ENCODE results near the gene MACROD2.

The MACROD2 gene

DNA sequence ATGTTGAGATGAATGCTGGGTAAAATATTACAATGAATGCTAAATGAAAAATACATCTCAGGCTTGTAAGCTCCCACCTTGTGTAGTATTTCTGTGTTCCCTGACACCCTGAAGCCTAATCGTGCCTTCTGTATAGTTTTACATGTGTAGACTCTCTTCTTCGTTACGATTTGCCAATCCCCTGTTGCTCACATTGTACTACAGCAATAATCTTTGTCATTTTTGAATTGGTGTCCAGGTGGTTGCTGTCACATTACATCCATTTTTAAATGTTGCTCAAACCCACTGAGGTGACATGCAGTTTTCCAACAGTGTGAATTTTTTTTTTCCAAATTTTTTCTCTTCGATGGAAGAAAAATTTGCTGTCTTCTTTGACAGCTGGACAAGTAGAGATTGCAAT lies 642.1 kb downstream of the MACROD2 start:
- Histone ChIP-seq H3K9me3 (replicated peaks; ENCODE audit: low read length) (peaks cover 5% of the 10 kb centered on the region), H3K4me3 (ENCODE audit: low read length) (no peak overlapping the region), H3K27me3 (ENCODE audit: control insufficient read depth, insufficient read depth, low read length) (no peaks in the 10 kb centered on the region), H3K4me1 (ENCODE audit: control insufficient read depth, insufficient read depth, low read length) (no peaks in the 10 kb centered on the region), H3K9ac (ENCODE audit: low read depth, low read length) (no peak overlapping the region), H3K4me2 (ENCODE audit: low read length) (no peak overlapping the region), H3K36me3 (ENCODE audit: insufficient read depth, low read length) (no peaks in the 10 kb centered on the region)

DNA sequence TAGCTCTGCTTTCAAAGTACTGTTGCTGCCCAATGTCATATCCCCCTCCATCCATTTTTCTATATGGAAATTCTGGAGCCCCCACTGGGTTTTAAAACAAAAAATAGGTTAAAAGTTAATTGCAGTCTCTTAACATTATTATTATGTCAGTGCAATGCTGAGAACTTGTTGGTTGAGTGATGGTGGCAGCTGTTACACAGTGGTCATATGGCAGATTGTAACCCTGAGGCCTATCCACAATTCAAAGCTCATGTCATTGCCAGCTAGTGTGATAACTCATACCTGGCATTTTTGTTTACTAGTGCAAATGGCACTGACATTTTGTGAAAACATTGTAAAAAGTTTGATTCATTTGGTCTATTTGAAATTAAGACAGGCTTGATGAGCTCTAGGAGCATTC lies 647.8 kb downstream of the MACROD2 start:
- H3K9me3 ChIP-seq (replicated peaks; ENCODE audit: low read length), result peaks cover 5% of the 10 kb centered on the region
- H3K36me3 ChIP-seq (ENCODE audit: insufficient read depth, low read length), result no peaks in the 10 kb centered on the region
- H3K4me2 ChIP-seq (ENCODE audit: low read length), result no peak overlapping the region
- H3K9ac ChIP-seq (ENCODE audit: low read depth, low read length), result no peak overlapping the region
- no peak overlapping the region for H3K4me3 ChIP-seq (ENCODE audit: low read length)
- H3K27me3 ChIP-seq (ENCODE audit: control insufficient read depth, insufficient read depth, low read length), result no peaks in the 10 kb centered on the region
- no peaks in the 10 kb centered on the region for H3K4me1 ChIP-seq (ENCODE audit: control insufficient read depth, insufficient read depth, low read length)

DNA sequence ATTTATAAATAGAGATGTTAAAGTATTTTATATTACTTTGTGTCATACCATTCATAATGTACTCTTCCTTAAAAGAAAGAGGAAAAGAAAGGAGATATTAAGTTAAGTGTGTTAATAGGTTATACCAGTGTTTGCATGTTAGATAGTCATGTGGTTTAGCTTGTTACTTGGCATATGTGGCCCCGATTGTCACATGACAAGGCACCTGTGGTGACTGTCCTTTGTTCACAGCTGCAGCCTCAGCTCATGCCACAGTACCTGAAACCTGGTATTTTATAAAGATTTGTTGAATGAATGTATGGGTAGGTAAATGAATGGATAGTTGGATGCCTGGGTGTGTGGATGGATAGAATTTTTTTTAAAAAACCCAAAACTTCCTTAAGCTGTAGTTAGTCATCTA lies 648.2 kb downstream of the MACROD2 start:
- H3K36me3 ChIP-seq (ENCODE audit: insufficient read depth, low read length), result no peaks in the 10 kb centered on the region
- H3K9me3 ChIP-seq (replicated peaks; ENCODE audit: low read length), result peaks cover 5% of the 10 kb centered on the region
- no peak overlapping the region for H3K4me2 ChIP-seq (ENCODE audit: low read length)
- no peaks in the 10 kb centered on the region for H3K4me1 ChIP-seq (ENCODE audit: control insufficient read depth, insufficient read depth, low read length)
- no peaks in the 10 kb centered on the region for H3K27me3 ChIP-seq (ENCODE audit: control insufficient read depth, insufficient read depth, low read length)
- no peak overlapping the region for H3K4me3 ChIP-seq (ENCODE audit: low read length)
- no peak overlapping the region for H3K9ac ChIP-seq (ENCODE audit: low read depth, low read length)

- H3K4me1 ChIP-seq (ENCODE audit: control insufficient read depth, insufficient read depth, low read length), result no peaks in the 10 kb centered on the region
- H3K27me3 ChIP-seq (ENCODE audit: control insufficient read depth, insufficient read depth, low read length), result no peaks in the 10 kb centered on the region
- peaks cover 5% of the 10 kb centered on the region for H3K9me3 ChIP-seq (replicated peaks; ENCODE audit: low read length)
- no peaks in the 10 kb centered on the region for H3K36me3 ChIP-seq (ENCODE audit: insufficient read depth, low read length)
- no peak overlapping the region for H3K9ac ChIP-seq (ENCODE audit: low read depth, low read length)
- no peak overlapping the region for H3K4me2 ChIP-seq (ENCODE audit: low read length)
- H3K4me3 ChIP-seq (ENCODE audit: low read length), result no peak overlapping the region
Observed at GRCh38 chr20:14644306-14645097, 649.2 kb downstream of the MACROD2 start.

- no peaks in the 10 kb centered on the region for H3K4me1 ChIP-seq (ENCODE audit: control insufficient read depth, insufficient read depth, low read length)
- no peak overlapping the region for H3K4me2 ChIP-seq (ENCODE audit: low read length)
- no peaks in the 10 kb centered on the region for H3K36me3 ChIP-seq (ENCODE audit: insufficient read depth, low read length)
- no peak overlapping the region for H3K4me3 ChIP-seq (ENCODE audit: low read length)
- no peaks in the 10 kb centered on the region for H3K9me3 ChIP-seq (replicated peaks; ENCODE audit: low read length)
- H3K9ac ChIP-seq (ENCODE audit: low read depth, low read length), result no peak overlapping the region
- H3K27me3 ChIP-seq (ENCODE audit: control insufficient read depth, insufficient read depth, low read length), result no peaks in the 10 kb centered on the region
Observed at GRCh38 chr20:14647016-14647415, 651.7 kb downstream of the MACROD2 start.

DNA sequence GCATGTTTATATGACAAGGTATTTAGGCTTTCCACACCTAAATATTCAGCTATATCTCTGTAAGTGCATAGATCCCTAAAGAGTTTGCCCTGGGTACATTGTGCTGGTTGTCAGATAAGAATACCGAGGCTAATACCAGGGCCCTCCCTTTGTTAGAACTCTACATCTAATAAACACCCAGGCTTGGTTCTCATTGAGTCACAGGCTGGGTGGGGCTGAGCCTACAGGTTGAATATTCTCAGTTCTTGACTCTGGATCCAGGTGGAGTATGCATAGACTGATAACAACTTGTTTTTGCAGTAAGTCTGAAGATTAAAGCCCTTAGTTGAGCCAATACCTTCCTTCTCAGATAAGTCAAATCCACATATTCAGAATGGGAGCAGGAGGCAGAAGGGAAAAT lies 654.3 kb downstream of the MACROD2 start:
- Histone ChIP-seq H3K9me3 (replicated peaks; ENCODE audit: low read length) (no peaks in the 10 kb centered on the region), H3K4me2 (ENCODE audit: low read length) (no peak overlapping the region), H3K4me3 (ENCODE audit: low read length) (no peak overlapping the region), H3K36me3 (ENCODE audit: insufficient read depth, low read length) (no peaks in the 10 kb centered on the region), H3K4me1 (ENCODE audit: control insufficient read depth, insufficient read depth, low read length) (no peaks in the 10 kb centered on the region), H3K9ac (ENCODE audit: low read depth, low read length) (no peak overlapping the region), H3K27me3 (ENCODE audit: control insufficient read depth, insufficient read depth, low read length) (no peaks in the 10 kb centered on the region)

DNA sequence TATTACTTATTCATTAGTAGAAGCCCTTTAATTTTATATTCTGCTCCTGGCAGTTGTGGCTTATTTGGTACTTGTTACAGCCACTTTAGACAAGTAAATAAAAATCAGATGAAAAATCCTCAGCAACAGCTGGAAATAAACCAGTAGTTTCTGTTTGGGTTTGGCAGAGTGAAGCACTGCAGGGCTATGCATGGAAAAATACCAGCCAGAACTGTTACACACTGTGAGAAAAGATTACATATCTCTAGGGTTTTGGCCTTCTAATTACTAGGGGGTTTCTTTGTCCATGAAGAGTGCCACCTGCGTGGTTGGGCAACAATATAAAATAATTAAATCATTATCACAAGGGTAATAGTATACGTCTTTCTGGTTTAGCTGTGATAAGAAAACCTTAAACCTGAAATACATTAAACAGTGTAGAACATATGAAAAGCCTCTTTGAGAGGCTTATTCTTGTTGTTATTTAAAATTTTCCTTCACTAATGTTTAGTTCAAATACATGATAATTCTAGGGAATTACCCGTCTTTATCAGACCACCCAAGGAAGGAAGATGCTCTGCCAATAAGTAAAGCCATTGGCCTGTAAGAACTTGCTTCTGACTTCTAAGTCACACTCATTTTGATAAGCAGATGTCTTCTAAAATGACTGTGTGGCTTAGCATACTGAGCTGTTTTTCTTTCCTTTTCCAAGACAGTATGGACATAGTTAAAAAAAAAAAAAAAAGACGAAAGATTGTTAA lies 662.1 kb downstream of the MACROD2 start:
- Histone ChIP-seq H3K4me3 (ENCODE audit: low read length) (no peak overlapping the region), H3K4me1 (ENCODE audit: control insufficient read depth, insufficient read depth, low read length) (no peaks in the 10 kb centered on the region), H3K36me3 (ENCODE audit: insufficient read depth, low read length) (no peaks in the 10 kb centered on the region), H3K9me3 (replicated peaks; ENCODE audit: low read length) (no peaks in the 10 kb centered on the region), H3K27me3 (ENCODE audit: control insufficient read depth, insufficient read depth, low read length) (no peaks in the 10 kb centered on the region), H3K9ac (ENCODE audit: low read depth, low read length) (no peak overlapping the region), H3K4me2 (ENCODE audit: low read length) (no peak overlapping the region)

- H3K4me1 ChIP-seq (ENCODE audit: control insufficient read depth, insufficient read depth, low read length), result no peaks in the 10 kb centered on the region
- no peaks in the 10 kb centered on the region for H3K36me3 ChIP-seq (ENCODE audit: insufficient read depth, low read length)
- no peaks in the 10 kb centered on the region for H3K27me3 ChIP-seq (ENCODE audit: control insufficient read depth, insufficient read depth, low read length)
- H3K9ac ChIP-seq (ENCODE audit: low read depth, low read length), result no peak overlapping the region
- no peak overlapping the region for H3K4me2 ChIP-seq (ENCODE audit: low read length)
- H3K9me3 ChIP-seq (replicated peaks; ENCODE audit: low read length), result no peaks in the 10 kb centered on the region
- H3K4me3 ChIP-seq (ENCODE audit: low read length), result no peak overlapping the region
Observed at GRCh38 chr20:14664101-14664500, 668.8 kb downstream of the MACROD2 start.

DNA sequence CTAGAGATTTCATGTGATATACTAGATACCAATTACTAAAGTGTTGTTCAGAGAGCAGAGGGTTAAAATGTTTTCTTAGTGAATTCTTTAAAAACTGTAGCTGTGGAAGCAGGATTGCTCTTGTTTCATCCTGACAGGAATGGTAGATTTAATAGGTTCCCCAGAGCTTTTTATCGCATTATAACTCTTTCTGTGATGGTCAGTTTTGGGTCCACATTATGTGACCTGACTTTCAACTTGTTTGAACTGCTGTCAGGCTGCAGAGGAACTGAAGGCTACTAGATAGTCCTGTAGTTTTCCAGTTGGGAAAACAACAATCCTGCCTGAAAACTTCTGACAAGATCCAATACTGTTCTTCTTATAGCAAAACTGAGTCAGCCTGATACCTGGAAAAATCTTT lies 671.4 kb downstream of the MACROD2 start:
- Histone ChIP-seq H3K27me3 (ENCODE audit: control insufficient read depth, insufficient read depth, low read length) (no peaks in the 10 kb centered on the region), H3K36me3 (ENCODE audit: insufficient read depth, low read length) (no peaks in the 10 kb centered on the region)

GRCh38 chr20:14667226-14667625 lies 671.9 kb downstream of the MACROD2 start:
- Histone ChIP-seq H3K4me3 (ENCODE audit: low read length) (no peak overlapping the region), H3K36me3 (ENCODE audit: insufficient read depth, low read length) (no peaks in the 10 kb centered on the region), H3K4me1 (ENCODE audit: control insufficient read depth, insufficient read depth, low read length) (no peaks in the 10 kb centered on the region), H3K9me3 (replicated peaks; ENCODE audit: low read length) (no peaks in the 10 kb centered on the region), H3K27me3 (ENCODE audit: control insufficient read depth, insufficient read depth, low read length) (no peaks in the 10 kb centered on the region), H3K9ac (ENCODE audit: low read depth, low read length) (no peak overlapping the region), H3K4me2 (ENCODE audit: low read length) (no peak overlapping the region)

More for the DNA sequence above, 671.4 kb downstream of the MACROD2 start:
- no peak overlapping the region for H3K9ac ChIP-seq (ENCODE audit: low read depth, low read length)
- H3K4me1 ChIP-seq (ENCODE audit: control insufficient read depth, insufficient read depth, low read length), result no peaks in the 10 kb centered on the region
- H3K4me3 ChIP-seq (ENCODE audit: low read length), result no peak overlapping the region
- no peak overlapping the region for H3K4me2 ChIP-seq (ENCODE audit: low read length)
- H3K9me3 ChIP-seq (replicated peaks; ENCODE audit: low read length), result no peaks in the 10 kb centered on the region

DNA sequence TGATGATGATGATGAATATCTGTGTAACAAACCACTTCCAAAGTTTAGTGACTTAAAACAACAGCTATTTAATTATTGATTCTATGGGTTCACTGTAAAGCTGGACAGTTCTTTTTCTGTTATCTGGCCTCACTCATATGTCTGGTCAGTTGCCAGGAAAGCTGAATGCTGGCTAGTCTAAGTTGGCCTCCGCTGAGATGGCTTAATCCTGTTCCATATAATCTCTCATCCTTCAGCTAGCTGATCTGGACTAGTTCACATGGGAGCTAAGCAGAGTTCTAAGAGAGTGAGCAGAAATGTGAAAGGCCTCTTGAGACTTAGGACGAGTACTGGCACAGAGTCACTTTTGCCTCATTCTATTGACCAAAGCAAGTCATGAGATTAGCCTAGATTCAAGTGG lies 676.8 kb downstream of the MACROD2 start:
- H3K9me3 ChIP-seq (replicated peaks; ENCODE audit: low read length), result no peaks in the 10 kb centered on the region
- H3K4me2 ChIP-seq (ENCODE audit: low read length), result no peak overlapping the region
- no peaks in the 10 kb centered on the region for H3K4me1 ChIP-seq (ENCODE audit: control insufficient read depth, insufficient read depth, low read length)
- H3K36me3 ChIP-seq (ENCODE audit: insufficient read depth, low read length), result no peaks in the 10 kb centered on the region
- no peaks in the 10 kb centered on the region for H3K27me3 ChIP-seq (ENCODE audit: control insufficient read depth, insufficient read depth, low read length)
- no peak overlapping the region for H3K9ac ChIP-seq (ENCODE audit: low read depth, low read length)
- H3K4me3 ChIP-seq (ENCODE audit: low read length), result no peak overlapping the region

DNA sequence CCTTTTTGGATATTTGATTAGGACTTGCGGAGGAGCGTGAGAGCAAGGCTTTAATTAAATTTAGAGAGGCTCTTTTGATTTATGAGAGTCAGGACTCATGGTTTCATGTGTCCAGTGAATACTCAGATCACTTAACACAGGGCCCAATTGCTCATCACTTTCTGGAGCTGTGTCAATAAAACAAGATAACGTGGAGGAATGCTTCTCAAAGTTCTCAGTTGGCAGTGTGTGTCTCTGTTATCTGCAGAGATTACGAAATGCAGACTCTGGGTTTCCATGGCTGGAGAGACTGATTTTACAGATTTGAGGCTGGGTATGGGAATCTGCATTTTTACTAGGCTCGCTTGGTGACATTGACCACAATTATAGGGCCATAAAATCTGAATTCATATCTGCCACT lies 677.8 kb downstream of the MACROD2 start:
- Histone ChIP-seq H3K9me3 (replicated peaks; ENCODE audit: low read length) (no peaks in the 10 kb centered on the region), H3K9ac (ENCODE audit: low read depth, low read length) (no peak overlapping the region), H3K4me1 (ENCODE audit: control insufficient read depth, insufficient read depth, low read length) (no peaks in the 10 kb centered on the region), H3K27me3 (ENCODE audit: control insufficient read depth, insufficient read depth, low read length) (no peaks in the 10 kb centered on the region), H3K4me2 (ENCODE audit: low read length) (no peak overlapping the region), H3K36me3 (ENCODE audit: insufficient read depth, low read length) (no peaks in the 10 kb centered on the region), H3K4me3 (ENCODE audit: low read length) (no peak overlapping the region)

All from skeletal muscle satellite cell (primary cell).